ENCODE results near the gene ENTR1. TPM values are rescaled to one million over a fixed set of nuclear protein-coding genes. Genes with fewer than 3 reads are reported as not detected.
"Not testable (repeated sequence)": the region's sequence is repeated elsewhere in the genome, so short reads cannot be mapped to it uniquely, and the experiment has no call there.

The ENTR1 gene
- polyA plus RNA-seq, 1 donor: 59.1 TPM

DNA sequence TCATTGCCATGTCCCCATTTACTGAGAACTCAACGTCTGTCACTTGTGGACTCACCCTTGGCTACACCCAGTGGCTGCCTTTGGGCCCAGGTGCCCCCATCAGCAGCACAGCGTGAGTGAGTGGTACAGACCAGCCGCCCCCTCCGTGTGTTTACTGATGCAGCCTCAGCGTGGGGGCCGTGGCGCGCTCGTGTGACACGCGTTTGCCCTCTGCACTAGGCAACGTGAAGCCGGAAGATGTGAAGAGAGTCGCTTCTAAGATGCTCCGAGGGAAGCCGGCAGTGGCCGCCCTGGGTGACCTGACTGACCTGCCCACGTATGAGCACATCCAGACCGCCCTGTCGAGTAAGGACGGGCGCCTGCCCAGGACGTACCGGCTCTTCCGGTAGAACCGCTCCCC lies 12.5 kb upstream of the ENTR1 start:
- no peak for DNase-seq

DNA sequence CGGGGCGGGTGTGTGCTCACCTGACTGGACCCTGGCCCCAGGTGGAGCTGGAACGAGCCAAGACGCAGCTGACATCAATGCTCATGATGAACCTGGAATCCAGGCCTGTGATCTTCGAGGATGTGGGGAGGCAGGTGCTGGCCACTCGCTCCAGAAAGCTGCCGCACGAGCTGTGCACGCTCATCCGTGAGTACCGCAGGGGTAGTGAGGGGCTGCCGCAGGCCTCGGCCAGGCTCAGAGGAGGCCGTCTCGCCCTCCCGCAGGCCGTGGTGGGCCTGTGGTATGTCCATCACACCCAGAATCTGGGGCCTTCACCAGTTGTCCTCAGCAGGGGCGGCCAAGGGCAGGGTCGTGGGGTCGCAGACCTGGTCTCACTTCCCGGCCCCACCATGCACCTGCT lies 11.4 kb upstream of the ENTR1 start:
- DNase-seq: no peak

- no peak for DNase-seq
Observed at GRCh38 chr9:136419092-136419420, 8.6 kb upstream of the ENTR1 start.

GRCh38 chr9:136418182-136419091 lies 8.0 kb upstream of the ENTR1 start:
- DNase-seq: no peak

- no peak for DNase-seq
Observed at GRCh38 chr9:136416914-136417313, 6.5 kb upstream of the ENTR1 start.

GRCh38 chr9:136416427-136416826 lies 6.0 kb upstream of the ENTR1 start:
- no peak for DNase-seq

- DNase-seq: no peak
Observed at GRCh38 chr9:136412962-136413361, 2.5 kb upstream of the ENTR1 start.

- DNase-seq: no peak
Observed at GRCh38 chr9:136411378-136411777, 964 bp upstream of the ENTR1 start.

GRCh38 chr9:136409557-136410455 lies 608 bp downstream of the ENTR1 start:
- no peak for DNase-seq

DNA sequence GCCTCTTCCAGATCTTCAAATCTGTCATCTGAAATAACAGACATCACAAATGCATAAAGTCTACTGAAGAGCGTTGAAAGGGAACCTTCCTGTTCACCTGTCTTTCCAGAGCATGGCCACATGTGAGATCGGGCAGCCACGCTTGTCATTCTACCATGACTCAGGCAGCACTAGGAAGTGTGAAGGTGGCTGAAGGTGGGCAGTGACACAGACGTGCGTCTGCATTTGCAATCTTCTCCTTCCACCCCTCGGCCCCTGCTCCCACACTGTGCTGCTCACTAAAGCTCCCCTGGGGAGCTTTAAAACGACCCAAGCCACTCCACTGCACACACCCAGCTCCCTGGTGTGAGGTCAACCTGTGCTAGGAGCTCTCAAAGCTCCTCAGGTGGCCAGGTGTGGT lies 2.5 kb downstream of the ENTR1 start:
- no peak for DNase-seq

DNA sequence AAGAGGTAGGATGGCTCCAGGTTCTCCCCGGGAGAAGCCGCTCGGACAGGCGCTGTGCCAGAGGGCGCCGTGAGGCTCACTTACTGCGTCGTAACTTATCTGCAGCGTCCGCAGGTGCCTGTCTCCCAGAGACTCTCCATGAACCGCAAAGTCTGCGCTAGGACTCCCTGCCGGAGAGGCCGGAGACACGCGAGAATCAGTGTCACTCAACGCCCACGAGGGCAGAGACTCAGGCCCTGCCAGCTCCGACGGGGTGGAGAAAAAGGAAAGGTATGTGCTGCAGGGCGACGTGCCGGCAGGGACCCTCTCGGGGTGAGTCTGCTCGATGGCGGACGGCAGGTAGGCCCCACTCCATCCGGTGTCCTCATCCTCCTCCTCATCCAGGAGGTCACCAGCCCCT lies 3.4 kb downstream of the ENTR1 start:
- DNase-seq: not testable (repeated sequence)

DNA sequence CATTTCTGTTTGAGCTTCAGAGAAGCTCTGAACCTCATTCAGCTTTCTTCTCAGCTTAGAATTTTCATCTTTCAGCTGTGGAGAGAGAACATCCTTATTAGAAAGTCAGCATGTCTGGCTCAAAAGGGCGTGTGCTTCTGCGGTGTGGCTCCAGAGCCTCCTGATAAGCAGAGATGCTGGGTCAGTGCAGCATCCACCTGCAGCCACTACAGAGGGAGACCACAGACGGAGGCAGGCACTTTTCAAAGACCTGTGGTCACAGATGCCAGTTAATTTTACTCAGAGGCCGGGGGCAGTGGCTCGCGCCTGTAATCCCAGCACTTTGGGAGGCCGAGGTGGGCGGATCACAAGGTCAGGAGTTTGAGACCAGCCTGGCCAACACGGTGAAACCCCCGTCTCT lies 4.5 kb downstream of the ENTR1 start:
- DNase-seq: not testable (repeated sequence)

DNA sequence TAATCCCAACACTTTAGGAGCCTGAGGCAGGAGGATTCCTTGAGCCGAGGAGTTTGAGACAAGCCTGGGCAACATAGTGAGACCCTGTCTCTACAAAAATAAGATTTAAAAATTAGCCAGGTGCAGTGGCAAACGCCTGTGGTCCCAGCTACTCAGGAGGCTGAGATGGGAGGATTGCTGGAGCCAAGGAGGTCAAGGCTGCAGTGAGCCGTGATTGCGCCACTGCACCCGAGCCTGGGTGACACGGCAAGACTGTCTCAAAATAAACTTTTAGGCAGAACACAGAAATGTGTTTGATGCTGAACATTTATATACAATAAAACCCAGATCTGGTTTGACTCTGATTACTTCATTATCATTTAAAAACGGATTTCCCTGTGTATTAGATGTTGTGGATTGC lies 4.9 kb downstream of the ENTR1 start:
- no peak for DNase-seq

GRCh38 chr9:136404801-136405136 lies 5.6 kb downstream of the ENTR1 start:
- DNase-seq: no peak

- DNase-seq: no peak
Observed at GRCh38 chr9:136403915-136404800, 6.3 kb downstream of the ENTR1 start.

GRCh38 chr9:136403538-136403914 lies 6.9 kb downstream of the ENTR1 start:
- no peak for DNase-seq

GRCh38 chr9:136402067-136402466 lies 8.3 kb downstream of the ENTR1 start:
- DNase-seq: no peak

DNA sequence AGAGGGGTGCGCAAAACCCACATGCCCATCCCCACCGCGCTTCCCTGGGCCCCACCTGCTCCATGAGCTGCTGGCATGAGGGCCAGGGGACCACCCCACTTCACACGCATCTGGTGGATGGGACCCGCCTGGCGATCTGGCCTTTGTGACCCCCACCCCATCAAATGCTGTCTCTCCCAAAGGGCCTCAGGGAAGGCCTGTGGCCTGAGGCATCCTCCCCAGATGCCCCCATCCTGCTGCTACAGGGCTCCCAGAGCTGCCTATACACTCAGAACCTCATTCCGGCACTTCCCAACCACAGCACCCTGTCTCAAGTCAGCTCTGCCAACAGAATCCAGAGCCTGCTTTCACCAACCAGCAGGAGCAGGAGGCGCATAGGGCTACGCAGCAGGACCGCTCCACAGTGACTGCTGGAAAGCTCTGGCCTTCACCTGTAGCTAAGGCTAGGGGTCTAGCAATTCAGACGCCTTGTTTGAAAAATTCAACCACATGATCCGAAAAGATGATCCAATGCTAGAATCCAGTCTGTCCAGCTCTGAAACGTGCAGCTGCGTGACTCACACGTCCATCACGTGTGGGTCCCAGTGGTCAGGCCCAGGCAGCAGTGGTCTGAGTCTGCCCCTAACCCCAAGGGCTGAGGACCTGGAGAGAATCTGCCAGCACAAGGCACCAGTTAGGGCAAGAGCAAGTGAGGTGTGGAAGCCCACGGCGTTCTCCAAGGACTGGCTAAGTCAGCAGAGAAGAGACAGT lies 9.1 kb downstream of the ENTR1 start:
- DNase-seq: no peak

DNA sequence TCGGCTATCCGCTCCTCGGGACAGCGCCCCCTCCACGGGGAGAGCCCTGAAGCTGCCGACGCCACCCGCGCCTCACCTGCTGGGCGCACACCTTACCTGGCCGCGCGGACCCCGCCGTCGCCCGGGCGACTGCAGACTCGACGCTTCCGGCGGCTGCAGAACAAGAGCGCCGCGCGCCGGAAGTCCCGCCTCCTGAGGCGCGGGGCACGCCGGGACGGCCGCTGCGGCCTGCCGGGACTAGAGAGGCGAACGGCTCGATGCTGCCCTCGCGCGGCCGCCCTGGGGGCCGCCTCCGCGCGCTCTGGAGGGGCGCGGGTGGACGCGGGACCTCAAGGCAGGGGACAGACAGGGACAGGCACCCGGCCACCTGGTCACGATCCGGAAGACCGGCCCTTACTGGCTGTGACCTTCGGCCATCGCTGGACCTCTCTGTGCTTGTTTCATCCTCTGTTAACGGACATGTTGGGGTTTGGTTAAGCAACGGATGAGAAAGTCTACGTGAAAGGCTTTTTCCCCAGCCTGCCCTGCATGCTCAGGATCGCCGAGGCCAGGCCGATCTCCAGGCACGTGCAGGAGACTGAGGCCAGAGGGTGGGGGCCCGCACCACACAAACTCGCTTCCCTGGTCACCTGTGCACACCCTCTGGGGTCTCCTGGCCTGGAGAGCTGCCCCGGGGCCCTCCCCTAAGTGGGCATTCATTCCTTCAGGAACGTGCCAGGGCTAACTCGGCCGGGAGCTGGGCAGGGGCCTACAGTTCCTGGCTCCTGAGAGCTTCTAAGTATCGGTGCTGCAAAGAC lies 10.2 kb downstream of the ENTR1 start, which contains the start of gene SNAPC4:
SNAPC4 (minus strand) TSS at position 133 of the 797 bp plus-strand sequence. CDS start 1,742 bp downstream, outside the sequence.
- peak; percentile 87 for DNase-seq

Measured in left kidney (tissue), 2 donors.